Neural progenitor cell (in vitro differentiated cells): ENCODE results near the gene STAT4. TPM values are rescaled to one million over a fixed set of nuclear protein-coding genes. Genes with fewer than 3 reads are reported as not detected.
A peak's percentile ranks its signal among the peaks of the same experiment; 100 is the strongest.

Source experiments
- DNase-seq: peaks from one replicate; pipeline ENCODE4 v3.0.0-alpha.2; 2016; ENCODE audit warnings: low spot score
- H2AFZ ChIP-seq: fragments of 200-600 bp; sonication (generic); replicated peaks from 2 replicates; pipeline ENCODE4 v1.6.1; 2016; ENCODE audit warnings: antibody characterized with exemption
- H3F3A ChIP-seq: fragments of 200-600 bp; sonication (generic); 2 replicates; pipeline ENCODE4 v1.6.1; 2016; ENCODE audit warnings: antibody characterized with exemption, low read depth
- H3K27ac ChIP-seq: fragments of 200-600 bp; sonication (generic); 2 replicates; pipeline ENCODE4 v1.5.1; 2016; ENCODE audit warnings: mild to moderate bottlenecking
- H3K27me3 ChIP-seq: fragments of 200-600 bp; sonication (generic); 2 replicates; pipeline ENCODE4 v1.6.1; 2016; ENCODE audit warnings: mild to moderate bottlenecking, moderate library complexity
- H3K36me3 ChIP-seq: fragments of 200-600 bp; sonication (generic); 2 replicates; pipeline ENCODE4 v1.5.1; 2016
- H3K4me1 ChIP-seq: fragments of 200-600 bp; sonication (generic); 2 replicates; pipeline ENCODE4 v1.6.1; 2016; ENCODE audit warnings: mixed run types
- H3K4me2 ChIP-seq: fragments of 200-600 bp; sonication (generic); 2 replicates; pipeline ENCODE4 v1.6.1; 2016
- H3K4me3 ChIP-seq: fragments of 200-600 bp; sonication (generic); 2 replicates; pipeline ENCODE4 v1.5.1; 2016
- H3K79me2 ChIP-seq: fragments of 200-600 bp; sonication (generic); 2 replicates; pipeline ENCODE4 v1.6.1; 2016; ENCODE audit warnings: low read depth
- H3K9ac ChIP-seq: fragments of 200-600 bp; sonication (generic); 2 replicates; pipeline ENCODE4 v1.6.1; 2016
- H3K9me3 ChIP-seq: fragments of 200-600 bp; sonication (generic); 2 replicates; pipeline ENCODE4 v1.5.1; 2016; ENCODE audit warnings: low read depth
- H4K20me1 ChIP-seq: fragments of 200-600 bp; sonication (generic); 2 replicates; pipeline ENCODE4 v1.6.1; 2016; ENCODE audit warnings: low read depth
- H3K27ac Mint-ChIP-seq: 3 replicates; pipeline ENCODE4 v1.8.0; 2021; ENCODE audit warnings: mixed read lengths
- H3K27me3 Mint-ChIP-seq: 2 replicates; pipeline ENCODE4 v1.8.0; 2022; ENCODE audit warnings: low read depth, mild to moderate bottlenecking, inconsistent platforms, moderate library complexity, mixed read lengths; ENCODE audit not compliant: insufficient read depth
- H3K36me3 Mint-ChIP-seq: 3 replicates; pipeline ENCODE4 v1.8.0; 2021; ENCODE audit warnings: mixed read lengths
- H3K4me1 Mint-ChIP-seq: 3 replicates; pipeline ENCODE4 v1.8.0; 2021; ENCODE audit warnings: mixed read lengths
- H3K4me3 Mint-ChIP-seq: 3 replicates; pipeline ENCODE4 v1.8.0; 2021; ENCODE audit warnings: mild to moderate bottlenecking, moderate library complexity, mixed read lengths
- H3K9me3 Mint-ChIP-seq: 3 replicates; pipeline ENCODE4 v1.8.0; 2020; ENCODE audit warnings: mixed read lengths
- EZH2 ChIP-seq: fragments of 200-600 bp; sonication (generic); IDR thresholded peaks from 2 replicates; pipeline ENCODE4 v1.6.1; 2017; ENCODE audit warnings: antibody characterized with exemption, mild to moderate bottlenecking, moderate library complexity
- EZH2phosphoT487 ChIP-seq: fragments of 200-600 bp; sonication (generic); IDR thresholded peaks from 2 replicates; pipeline ENCODE4 v1.6.1; 2017; ENCODE audit warnings: antibody characterized with exemption
- total RNA-seq: library from RNA; depleted of rRNA; stranded (reverse); fragments of >200 nt; gene quantifications from 2 replicates; pipeline ENCODE4 v1.2.3, GENCODE V29; 2015; ENCODE audit warnings: low replicate concordance
- TF ChIP-seq, protein P1 (sequence below): fragments of 200-600 bp; sonication (generic); IDR thresholded peaks from 2 replicates; pipeline ENCODE4 v1.5.1; 2017; ENCODE audit warnings: antibody characterized with exemption, mild to moderate bottlenecking

The STAT4 gene
- total RNA-seq, 1 donor from 2014 or later = 0.32 TPM

- Mint-ChIP-seq H3K4me1 (peaks cover 19% of the 10 kb centered on the region), H3K9me3 (peaks cover 2% of the 10 kb centered on the region), H3K4me3 (no peak overlapping the region), H3K36me3 (no peaks in the 10 kb centered on the region), H3K27ac (no peak overlapping the region), H3K27me3 (peaks cover 2% of the 10 kb centered on the region)
- Histone ChIP-seq H3K27ac (no peak overlapping the region), H3F3A (no peaks in the 10 kb centered on the region), H3K4me3 (no peak overlapping the region), H3K9me3 (no peaks in the 10 kb centered on the region), H3K79me2 (no peaks in the 10 kb centered on the region), H2AFZ (no peak overlapping the region), H4K20me1 (no peaks in the 10 kb centered on the region), H3K36me3 (no peaks in the 10 kb centered on the region), H3K27me3 (no peaks in the 10 kb centered on the region), H3K9ac (no peak overlapping the region), H3K4me1 (no peaks in the 10 kb centered on the region), H3K4me2 (no peak overlapping the region)
- no peak for DNase-seq
- no peak for TF ChIP-seq EZH2
- no peak for TF ChIP-seq EZH2phosphoT487
- TF ChIP-seq, protein P1, sequence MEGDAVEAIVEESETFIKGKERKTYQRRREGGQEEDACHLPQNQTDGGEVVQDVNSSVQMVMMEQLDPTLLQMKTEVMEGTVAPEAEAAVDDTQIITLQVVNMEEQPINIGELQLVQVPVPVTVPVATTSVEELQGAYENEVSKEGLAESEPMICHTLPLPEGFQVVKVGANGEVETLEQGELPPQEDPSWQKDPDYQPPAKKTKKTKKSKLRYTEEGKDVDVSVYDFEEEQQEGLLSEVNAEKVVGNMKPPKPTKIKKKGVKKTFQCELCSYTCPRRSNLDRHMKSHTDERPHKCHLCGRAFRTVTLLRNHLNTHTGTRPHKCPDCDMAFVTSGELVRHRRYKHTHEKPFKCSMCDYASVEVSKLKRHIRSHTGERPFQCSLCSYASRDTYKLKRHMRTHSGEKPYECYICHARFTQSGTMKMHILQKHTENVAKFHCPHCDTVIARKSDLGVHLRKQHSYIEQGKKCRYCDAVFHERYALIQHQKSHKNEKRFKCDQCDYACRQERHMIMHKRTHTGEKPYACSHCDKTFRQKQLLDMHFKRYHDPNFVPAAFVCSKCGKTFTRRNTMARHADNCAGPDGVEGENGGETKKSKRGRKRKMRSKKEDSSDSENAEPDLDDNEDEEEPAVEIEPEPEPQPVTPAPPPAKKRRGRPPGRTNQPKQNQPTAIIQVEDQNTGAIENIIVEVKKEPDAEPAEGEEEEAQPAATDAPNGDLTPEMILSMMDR = no peak
Observed at GRCh38 chr2:191158193-191158592, 7.4 kb upstream of the STAT4 start.

DNA sequence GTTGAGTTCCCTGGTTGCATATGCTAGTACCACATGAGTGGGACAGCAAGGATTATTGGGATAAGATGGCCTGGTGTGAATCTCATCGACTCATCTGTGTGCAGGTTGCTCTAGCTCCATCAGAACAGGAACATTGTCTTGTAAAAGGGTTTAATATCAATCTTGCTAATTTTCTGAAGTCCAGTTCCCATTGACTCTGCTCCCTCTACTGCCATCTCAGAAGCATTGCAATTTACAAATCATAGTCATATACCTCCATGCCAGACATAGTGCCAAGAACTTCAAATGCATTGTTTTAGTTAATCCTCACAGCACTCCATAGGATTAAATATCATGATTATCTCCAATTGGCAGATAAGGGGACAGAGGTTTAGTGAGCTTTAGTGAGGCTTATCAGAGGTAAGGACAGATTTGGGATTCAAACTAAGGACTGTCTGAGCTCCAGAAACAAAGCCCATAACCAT lies 4.8 kb upstream of the STAT4 start:
- Mint-ChIP-seq H3K4me1 (peaks cover 28% of the 10 kb centered on the region), H3K9me3 (peaks cover 2% of the 10 kb centered on the region), H3K27me3 (peaks cover 9% of the 10 kb centered on the region), H3K36me3 (no peaks in the 10 kb centered on the region), H3K27ac (peak overlapping the region; percentile 6), H3K4me3 (no peak overlapping the region)
- Histone ChIP-seq H3K27ac (no peak overlapping the region), H3K4me1 (no peaks in the 10 kb centered on the region), H2AFZ (no peak overlapping the region), H3K79me2 (no peaks in the 10 kb centered on the region), H3K36me3 (no peaks in the 10 kb centered on the region), H3K4me3 (no peak overlapping the region), H3F3A (no peaks in the 10 kb centered on the region), H3K9ac (no peak overlapping the region), H3K4me2 (no peak overlapping the region), H4K20me1 (no peaks in the 10 kb centered on the region), H3K27me3 (peaks cover 15% of the 10 kb centered on the region), H3K9me3 (no peaks in the 10 kb centered on the region)
- DNase-seq = no peak
- TF ChIP-seq EZH2phosphoT487 (no peak), EZH2 (no peak)
- TF ChIP-seq, protein P1 = peak; percentile 49

GRCh38 chr2:191153716-191154115 lies 2.9 kb upstream of the STAT4 start:
- Histone ChIP-seq H3K9ac (no peak overlapping the region), H3K27me3 (peaks cover 34% of the 10 kb centered on the region), H3K9me3 (no peaks in the 10 kb centered on the region), H3K4me2 (no peak overlapping the region), H2AFZ (no peak overlapping the region), H4K20me1 (no peaks in the 10 kb centered on the region), H3K4me1 (no peaks in the 10 kb centered on the region), H3K36me3 (no peaks in the 10 kb centered on the region), H3K4me3 (no peak overlapping the region), H3K79me2 (no peaks in the 10 kb centered on the region), H3F3A (no peaks in the 10 kb centered on the region), H3K27ac (no peak overlapping the region)
- H3K9me3 Mint-ChIP-seq = no peaks in the 10 kb centered on the region
- H3K4me1 Mint-ChIP-seq = peaks cover 31% of the 10 kb centered on the region
- no peaks in the 10 kb centered on the region for H3K36me3 Mint-ChIP-seq
- H3K27ac Mint-ChIP-seq = no peak overlapping the region
- peaks cover 9% of the 10 kb centered on the region for H3K27me3 Mint-ChIP-seq
- no peak overlapping the region for H3K4me3 Mint-ChIP-seq
- TF ChIP-seq EZH2phosphoT487 (no peak), EZH2 (no peak)
- TF ChIP-seq, protein P1 = no peak
- DNase-seq = no peak
